K562 (cell line): ENCODE measurements around the gene SPACA9. TPM values are rescaled to one million over a fixed set of nuclear protein-coding genes. Genes with fewer than 3 reads are reported as not detected.

Source experiments
- ATAC-seq: fragments of 200-7000 bp; cut with Tn5 transposase; 3 replicates; pipeline ENCODE4 v1.9.1; 2020; ENCODE audit warnings: moderate library complexity
- BruUV-seq: library from RNA; stranded (reverse); fragments of 400-500 nt; replicated peaks from 2 replicates; lab custom pipeline; 2021; lab: Mats Ljungman, UMichigan
- CTCF ChIA-PET: fragments of 300-600 bp; formaldehyde crosslinking; extraction: SDS; loops from one replicate; lab custom pipeline; 2021; ENCODE audit warnings: low intra/inter-chr PET ratio; lab: Yijun Ruan, JAX
- POLR2A ChIA-PET: fragments of 300-600, 350-650 bp; sonication (Branson Sonifier 250); formaldehyde crosslinking; extraction: SDS; loops from one replicate; lab custom pipeline; 2021; ENCODE audit warnings: antibody characterized with exemption, inconsistent platforms; lab: Yijun Ruan, JAX
- DNase-seq, 4 experiments: peaks; one replicate each; pipeline versions ENCODE4 v3.0.0 to v3.0.0-alpha.2; 2011 to 2018; ENCODE audit warnings: low spot score in 3 of 4, mixed read lengths in 3 of 4; ENCODE audit errors: extremely low read depth in 1 of 4
- FAIRE-seq: peaks from 2 replicates; lab custom pipeline; 2011; peaks lifted over from hg19 to GRCh38; lab: Jason Lieb, UNC
- H2AFZ ChIP-seq: 2 replicates; pipeline ENCODE4 v1.6.0; 2011; ENCODE audit warnings: low read depth, low read length, control low read depth, inconsistent platforms
- H3K27ac ChIP-seq: fragments of 200-600 bp; 3 replicates; pipeline ENCODE4 v1.8.0; 2011; ENCODE audit warnings: low read depth, mild to moderate bottlenecking, control low read depth, inconsistent platforms, low read length, moderate library complexity, mixed read lengths; ENCODE audit errors: extremely low read depth
- H3K27me3 ChIP-seq, 2 experiments: fragments of 300-600 bp in 1 of 2; 2 replicates in 1 of 2; 3 replicates in 1 of 2; pipeline versions ENCODE4 v1.6.0 to v1.8.0; 2011; ENCODE audit warnings: inconsistent platforms in 2 of 2, low read length in 2 of 2, mild to moderate bottlenecking in 1 of 2, mixed read lengths in 1 of 2, moderate library complexity in 1 of 2; ENCODE audit not compliant: control insufficient read depth in 2 of 2, insufficient read depth in 2 of 2
- H3K36me3 ChIP-seq: fragments of 300-600 bp; 3 replicates; pipeline ENCODE4 v1.8.0; 2011; ENCODE audit warnings: mild to moderate bottlenecking, low read length, inconsistent platforms; ENCODE audit not compliant: control insufficient read depth, insufficient read depth
- H3K4me1 ChIP-seq, 2 experiments: fragments of 200-600 bp in 1 of 2; replicated peaks in 1 of 2; 2 replicates in 1 of 2; 3 replicates in 1 of 2; pipeline versions ENCODE4 v1.5.1 to v1.8.0; 2011; ENCODE audit warnings: inconsistent platforms in 2 of 2, low read length in 2 of 2, mild to moderate bottlenecking in 1 of 2, mixed read lengths in 1 of 2, moderate library complexity in 1 of 2; ENCODE audit not compliant: control insufficient read depth in 2 of 2, insufficient read depth in 2 of 2
- H3K4me2 ChIP-seq: 2 replicates; pipeline ENCODE4 v1.6.1; 2011; ENCODE audit warnings: low read length, control low read depth, inconsistent platforms, mixed read lengths; ENCODE audit not compliant: insufficient read depth
- H3K4me3 ChIP-seq: fragments of 200-600 bp; sonication (generic), shearing (Covaris generic); 2 replicates; pipeline ENCODE4 v1.5.1; 2016; ENCODE audit warnings: control low read depth, inconsistent platforms
- H3K79me2 ChIP-seq: fragments of 200-600 bp; 3 replicates; pipeline ENCODE4 v1.8.0; 2011; ENCODE audit warnings: low read length, inconsistent platforms; ENCODE audit not compliant: control insufficient read depth, insufficient read depth
- H3K9ac ChIP-seq, 2 experiments: 2 replicates each; pipeline versions ENCODE4 v1.6.0 to v1.6.1; 2011; ENCODE audit warnings: low read depth in 2 of 2, low read length in 2 of 2, control low read depth in 1 of 2, inconsistent platforms in 1 of 2, mild to moderate bottlenecking in 1 of 2, mixed read lengths in 1 of 2; ENCODE audit not compliant: insufficient read depth in 1 of 2
- H3K9me1 ChIP-seq: one replicate; pipeline ENCODE4 v1.6.0; 2011; ENCODE audit warnings: inconsistent platforms, mild to moderate bottlenecking, low read length, moderate library complexity; ENCODE audit not compliant: control insufficient read depth, insufficient read depth
- H3K9me3 ChIP-seq: replicated peaks from 2 replicates; pipeline ENCODE4 v1.5.1; 2011; ENCODE audit warnings: low read depth, low read length, inconsistent platforms; ENCODE audit not compliant: control insufficient read depth, insufficient read depth
- H4K20me1 ChIP-seq: replicated peaks from 2 replicates; pipeline ENCODE4 v1.6.1; 2011; ENCODE audit warnings: low read length, inconsistent platforms, mixed read lengths; ENCODE audit not compliant: control insufficient read depth, insufficient read depth
- ETV6 ChIP-seq, 3 experiments: fragments of 150-350 bp in 1 of 3; sonication (generic) in 1 of 3; formaldehyde crosslinking in 1 of 3; IDR thresholded peaks; 2 replicates each; pipeline versions ENCODE4 v1.6.1 to v1.8.0; 2014 to 2022; ENCODE audit warnings: borderline replicate concordance in 2 of 3, low read depth in 2 of 3, antibody characterized with exemption in 1 of 3, low read length in 1 of 3, mild to moderate bottlenecking in 1 of 3, missing genetic modification reagents in 1 of 3
- MAZ ChIP-seq, 2 experiments: fragments of 450-650 bp in 1 of 2; sonication (generic) in 1 of 2; formaldehyde crosslinking; IDR thresholded peaks in 1 of 2; conservative IDR thresholded peaks in 1 of 2; 2 replicates each; pipeline versions ENCODE4 v1.4.0 to v1.5.0; 2020; ENCODE audit warnings: mild to moderate bottlenecking in 1 of 2, missing genetic modification reagents in 1 of 2
- PHF20 ChIP-seq: fragments of 450-650 bp; IDR thresholded peaks from 2 replicates; pipeline ENCODE4 v1.6.1; 2018; ENCODE audit not compliant: partially characterized antibody
- ZFP1 ChIP-seq: fragments of 450-650 bp; formaldehyde crosslinking; IDR thresholded peaks from 2 replicates; pipeline ENCODE4 v1.4.0; 2020; ENCODE audit warnings: mild to moderate bottlenecking, mixed read lengths
- ZNF121 ChIP-seq: sonication (generic); formaldehyde crosslinking; conservative IDR thresholded peaks from 2 replicates; pipeline ENCODE4 v1.8.0; 2022; ENCODE audit warnings: missing genetic modification reagents
- ZNF24 ChIP-seq: fragments of 450-650 bp; IDR thresholded peaks from 2 replicates; pipeline ENCODE4 v1.6.1; 2016
- whole genome bisulfite sequencing: fragments of 100-300 bp; shearing (Covaris generic); methylation state at CpG from one replicate; pipeline ENCODE4 v1.1.6; 2016; ENCODE audit warnings: low coverage, mixed read lengths; ENCODE audit not compliant: insufficient coverage; ENCODE audit errors: missing lambda C conversion rate; 5-methylcytosine and 5-hydroxymethylcytosine counted together
- in situ Hi-C: fragments of 300-500 bp; cut with MboI; formaldehyde crosslinking; loops from 4 replicates; pipeline ENCODE4 v1.15.0; 2018; ENCODE audit warnings: inconsistent platforms, mixed read lengths
- intact Hi-C: fragments of 100-400 bp; cut with micrococcal nuclease; formaldehyde crosslinking; loops from 2 replicates; pipeline ENCODE4 v1.14.2; 2022
- polyA plus RNA-seq, 8 experiments: library from polyadenylated mRNA; depleted of rRNA in 4 of 8; stranded (reverse) in 5 of 8; unstranded in 3 of 8; fragments of >200 nt; fragmentation: Nextera tagmentation in 2 of 8; fragmentation: Illumina TruSeq in 1 of 8; extraction: Ambion mirVana in 2 of 8; extraction: Trizol in 1 of 8; gene quantifications; 2 replicates each; pipeline versions ENCODE4 v1.2.1 to v1.2.3, GENCODE V29; 2011 to 2014; ENCODE audit warnings: inconsistent platforms in 1 of 8, missing spikeins in 1 of 8
- total RNA-seq, 7 experiments: library from RNA; depleted of rRNA in 6 of 7; stranded (reverse); fragments of >200 nt in 6 of 7; fragmentation: Illumina TruSeq in 2 of 7; extraction: Trizol in 2 of 7; gene quantifications; 2 replicates each; pipeline versions ENCODE4 v1.2.1 to v1.2.3, GENCODE V29; 2011 to 2021; ENCODE audit warnings: low replicate concordance in 1 of 7
- TF ChIP-seq, protein P1 (sequence below): fragments of 450-650 bp; IDR thresholded peaks from 2 replicates; pipeline ENCODE4 v1.6.1; 2017; ENCODE audit warnings: mild to moderate bottlenecking, moderate library complexity
- TF ChIP-seq, protein P2 (sequence below): fragments of 450-650 bp; formaldehyde crosslinking; IDR thresholded peaks from 2 replicates; pipeline ENCODE4 v1.4.0; 2020; ENCODE audit warnings: mild to moderate bottlenecking

Gene SPACA9
- total and polyA plus RNA-seq, 9 of the 15 experiments (the other 6 are each of a cell fraction or from before 2014, with no cell fraction given) = 0.06 to 0.51 (median 0.36) TPM

DNA sequence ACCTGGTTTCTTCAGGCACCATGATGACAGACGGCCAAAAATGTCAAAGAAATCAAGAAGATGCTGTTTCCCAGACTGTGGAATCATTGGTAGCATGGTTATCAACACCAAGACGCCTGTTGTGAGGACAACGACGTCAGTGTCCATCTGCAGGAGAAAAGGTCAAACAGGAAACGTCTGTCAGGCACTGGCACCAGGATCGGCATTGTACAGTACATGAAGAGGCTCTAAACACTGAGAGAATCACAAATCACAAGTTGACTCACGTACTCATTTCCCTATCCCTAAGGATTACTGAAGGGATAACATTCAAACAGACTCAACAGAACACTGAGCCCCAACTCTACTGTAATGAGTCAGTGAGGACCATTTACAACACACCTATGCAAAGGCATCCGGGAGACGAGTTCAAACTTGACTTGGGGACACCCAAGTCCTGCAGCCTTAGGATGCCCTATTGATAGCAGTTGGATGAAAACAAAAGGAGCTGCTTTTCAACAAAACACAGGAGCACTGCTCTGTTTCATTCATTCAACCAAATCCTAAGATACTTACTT lies 44.7 kb downstream of the SPACA9 start (continued):
- TF ChIP-seq, protein P1, sequence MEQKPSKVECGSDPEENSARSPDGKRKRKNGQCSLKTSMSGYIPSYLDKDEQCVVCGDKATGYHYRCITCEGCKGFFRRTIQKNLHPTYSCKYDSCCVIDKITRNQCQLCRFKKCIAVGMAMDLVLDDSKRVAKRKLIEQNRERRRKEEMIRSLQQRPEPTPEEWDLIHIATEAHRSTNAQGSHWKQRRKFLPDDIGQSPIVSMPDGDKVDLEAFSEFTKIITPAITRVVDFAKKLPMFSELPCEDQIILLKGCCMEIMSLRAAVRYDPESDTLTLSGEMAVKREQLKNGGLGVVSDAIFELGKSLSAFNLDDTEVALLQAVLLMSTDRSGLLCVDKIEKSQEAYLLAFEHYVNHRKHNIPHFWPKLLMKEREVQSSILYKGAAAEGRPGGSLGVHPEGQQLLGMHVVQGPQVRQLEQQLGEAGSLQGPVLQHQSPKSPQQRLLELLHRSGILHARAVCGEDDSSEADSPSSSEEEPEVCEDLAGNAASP = no peak

DNA sequence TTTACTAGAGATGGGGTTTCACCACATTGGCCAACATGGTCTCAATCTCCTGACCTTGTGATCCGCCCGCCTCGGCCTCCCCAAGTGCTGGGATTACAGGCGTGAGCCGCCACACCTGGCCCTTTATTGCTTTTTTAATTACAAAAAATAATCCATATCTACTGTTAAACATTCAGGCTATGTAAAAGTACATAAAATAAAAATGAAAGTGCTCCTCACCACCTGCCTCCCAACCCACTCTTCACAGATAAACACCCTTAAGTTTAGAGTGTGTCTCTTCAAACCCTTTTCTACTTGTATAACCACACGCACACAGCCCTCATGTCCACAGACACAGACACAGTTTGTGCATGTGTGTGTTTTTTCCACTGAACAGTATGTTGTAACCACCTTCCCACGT lies 49.0 kb downstream of the SPACA9 start:
- BruUV-seq = no TSS peak
- H3K9me3 ChIP-seq = no peaks in the 10 kb centered on the region
- ATAC-seq (no peak), FAIRE-seq (no peak), DNase-seq (no peak)
- WGBS = 90% methylated on average over 7 of the region's 7 CpGs
- no peak overlapping the region for H3K27ac ChIP-seq
- H3K36me3 ChIP-seq = peaks cover 42% of the 10 kb centered on the region
- no peaks in the 10 kb centered on the region for H3K9me1 ChIP-seq
- no peak for TF ChIP-seq ZNF24
- no peak for TF ChIP-seq ZNF121
- TF ChIP-seq PHF20 = no peak
- TF ChIP-seq ETV6 (IDR thresholded peaks at IDR 0.05; ENCODE audit: borderline replicate concordance in 1 of 2, low read depth in 2 of 2, low read length in 1 of 2) = no peak
- no peak for TF ChIP-seq ETV6 (CRISPR knock-in tag; IDR thresholded peaks at IDR 0.05; ENCODE audit: borderline replicate concordance)
- TF ChIP-seq, protein P2, sequence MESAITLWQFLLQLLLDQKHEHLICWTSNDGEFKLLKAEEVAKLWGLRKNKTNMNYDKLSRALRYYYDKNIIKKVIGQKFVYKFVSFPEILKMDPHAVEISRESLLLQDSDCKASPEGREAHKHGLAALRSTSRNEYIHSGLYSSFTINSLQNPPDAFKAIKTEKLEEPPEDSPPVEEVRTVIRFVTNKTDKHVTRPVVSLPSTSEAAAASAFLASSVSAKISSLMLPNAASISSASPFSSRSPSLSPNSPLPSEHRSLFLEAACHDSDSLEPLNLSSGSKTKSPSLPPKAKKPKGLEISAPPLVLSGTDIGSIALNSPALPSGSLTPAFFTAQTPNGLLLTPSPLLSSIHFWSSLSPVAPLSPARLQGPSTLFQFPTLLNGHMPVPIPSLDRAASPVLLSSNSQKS (CRISPR knock-in tag) = no peak
- no peak for TF ChIP-seq ZFP1 (CRISPR knock-in tag)
- TF ChIP-seq MAZ (CRISPR knock-in tag; conservative IDR thresholded peaks at IDR 0.05 in 1 of 2, IDR thresholded peaks at IDR 0.05 in 1 of 2) = no peak
- ChIA-PET CTCF (no interaction called here), POLR2A (no interaction called here)
- H3K79me2 ChIP-seq = no peaks in the 10 kb centered on the region
- H3K4me1 ChIP-seq = no peaks in the 10 kb centered on the region; a peak in 1 of 5 replicates
- H2AFZ ChIP-seq = no peak overlapping the region
- intact Hi-C loops (no loop called here), in situ Hi-C loops (no loop called here)
- no peaks in the 10 kb centered on the region for H4K20me1 ChIP-seq
- no peak overlapping the region for H3K9ac ChIP-seq
- H3K27me3 ChIP-seq = no peaks in the 10 kb centered on the region
- no peak overlapping the region for H3K4me2 ChIP-seq
- no peak overlapping the region for H3K4me3 ChIP-seq
